AG20443 (cell line): Measurements from ENCODE around the gene H6PD.

Experiments used
- DNase-seq: peaks from one replicate; pipeline ENCODE4 v3.0.0; 2012; ENCODE audit warnings: low spot score, mixed read lengths

H6PD gene

GRCh38 chr1:9299571-9300541, 65.3 kb downstream of the H6PD start:
- peak; percentile 66 for DNase-seq

GRCh38 chr1:9300573-9300972, 66.0 kb downstream of the H6PD start:
- DNase-seq, result no peak

GRCh38 chr1:9302745-9303524, 68.4 kb downstream of the H6PD start:
- peak; percentile 82 for DNase-seq

GRCh38 chr1:9303916-9304315, 69.3 kb downstream of the H6PD start:
- no peak for DNase-seq

- DNase-seq, result no peak
Observed at GRCh38 chr1:9305216-9305615, 70.6 kb downstream of the H6PD start.

- no peak for DNase-seq
Observed at GRCh38 chr1:9306006-9306405, 71.4 kb downstream of the H6PD start.

- no peak for DNase-seq
Observed at GRCh38 chr1:9307303-9307702, 72.7 kb downstream of the H6PD start.

- no peak for DNase-seq
Observed at GRCh38 chr1:9308236-9308785, 73.7 kb downstream of the H6PD start.

- DNase-seq, result no peak
Observed at GRCh38 chr1:9309080-9309479, 74.5 kb downstream of the H6PD start.

GRCh38 chr1:9309991-9310390, 75.4 kb downstream of the H6PD start:
- no peak for DNase-seq

GRCh38 chr1:9311029-9311428, 76.5 kb downstream of the H6PD start:
- no peak for DNase-seq

- no peak for DNase-seq
Observed at GRCh38 chr1:9311479-9311878, 76.9 kb downstream of the H6PD start.

GRCh38 chr1:9312168-9312720, 77.7 kb downstream of the H6PD start:
- DNase-seq, result no peak

- DNase-seq, result no peak
Observed at GRCh38 chr1:9313576-9313975, 79.0 kb downstream of the H6PD start.

GRCh38 chr1:9314111-9314510, 79.5 kb downstream of the H6PD start:
- DNase-seq, result no peak

- no peak for DNase-seq
Observed at GRCh38 chr1:9314711-9315379, 80.3 kb downstream of the H6PD start.

GRCh38 chr1:9315411-9316079, 81.0 kb downstream of the H6PD start:
- peak; percentile 69 for DNase-seq

- no peak for DNase-seq
Observed at GRCh38 chr1:9316080-9316444, 81.5 kb downstream of the H6PD start.

GRCh38 chr1:9316512-9316911, 81.9 kb downstream of the H6PD start:
- DNase-seq, result no peak

GRCh38 chr1:9317072-9317471, 82.5 kb downstream of the H6PD start:
- DNase-seq, result no peak
